B cell (primary cell): ENCODE data around the gene GAREM1.

Experiments used
- CTCF ChIP-seq: fragments of 200-600 bp; IDR thresholded peaks from one replicate; pipeline ENCODE4 v1.8.0; 2022; ENCODE audit warnings: antibody characterized with exemption, mild to moderate bottlenecking
- EZH2 ChIP-seq: IDR thresholded peaks from 2 replicates; pipeline ENCODE4 v1.6.1; 2012; ENCODE audit warnings: borderline replicate concordance, low read depth, mild to moderate bottlenecking, moderate library complexity, low read length; ENCODE audit not compliant: insufficient read depth, poor library complexity, severe bottlenecking

- TF ChIP-seq CTCF, result no peak
- TF ChIP-seq EZH2, result no peak
These were observed 1.5 kb downstream of the GAREM1 start for GRCh38 chr18:32469190-32469651.
